ENCODE results near the gene SYNE2. TPM values are rescaled to one million over a fixed set of nuclear protein-coding genes. Genes with fewer than 3 reads are reported as not detected.

SYNE2 gene
- total RNA-seq, 1 donor, result 13.4 TPM

GRCh38 chr14:64149921-64150320 is 297.1 kb downstream of the SYNE2 start:
- no peak overlapping the region for H3K4me3 ChIP-seq (ENCODE audit: low read depth, low read length)
- TF ChIP-seq CTCF (IDR thresholded peaks at IDR 0.05; ENCODE audit: insufficient read depth, low read depth, low read length), result no peak
- peak; percentile 5 for DNase-seq (ENCODE audit: low read depth)

GRCh38 chr14:64158608-64159007 is 305.8 kb downstream of the SYNE2 start:
- H3K4me3 ChIP-seq (ENCODE audit: low read depth, low read length), result no peak overlapping the region
- no peak for DNase-seq (ENCODE audit: low read depth)
- TF ChIP-seq CTCF (IDR thresholded peaks at IDR 0.05; ENCODE audit: insufficient read depth, low read depth, low read length), result no peak

- TF ChIP-seq CTCF (IDR thresholded peaks at IDR 0.05; ENCODE audit: insufficient read depth, low read depth, low read length), result no peak
- no peak for DNase-seq (ENCODE audit: low read depth)
- no peak overlapping the region for H3K4me3 ChIP-seq (ENCODE audit: low read depth, low read length)
Measured at GRCh38 chr14:64159588-64159987, 306.8 kb downstream of the SYNE2 start.

GRCh38 chr14:64170181-64170580 is 317.4 kb downstream of the SYNE2 start:
- no peak for TF ChIP-seq CTCF (IDR thresholded peaks at IDR 0.05; ENCODE audit: insufficient read depth, low read depth, low read length)
- DNase-seq (ENCODE audit: low read depth), result no peak
- H3K4me3 ChIP-seq (ENCODE audit: low read depth, low read length), result no peak overlapping the region

GRCh38 chr14:64174922-64175782 is 322.3 kb downstream of the SYNE2 start:
- no peak for TF ChIP-seq CTCF (IDR thresholded peaks at IDR 0.05; ENCODE audit: insufficient read depth, low read depth, low read length)
- H3K4me3 ChIP-seq (ENCODE audit: low read depth, low read length), result no peak overlapping the region
- no peak for DNase-seq (ENCODE audit: low read depth)

- no peak overlapping the region for H3K4me3 ChIP-seq (ENCODE audit: low read depth, low read length)
- no peak for TF ChIP-seq CTCF (IDR thresholded peaks at IDR 0.05; ENCODE audit: insufficient read depth, low read depth, low read length)
- no peak for DNase-seq (ENCODE audit: low read depth)
Measured at GRCh38 chr14:64176330-64176729, 323.5 kb downstream of the SYNE2 start.
